SK-N-MC (cell line): ENCODE results near the gene ACVR1.

Experiments
- EZH2 ChIP-seq: fragments of 200-600 bp; sonication (generic); IDR thresholded peaks from one replicate; pipeline ENCODE4 v1.6.1; 2017; ENCODE audit warnings: antibody characterized with exemption
- FOXP2 ChIP-seq: optimal IDR thresholded peaks from 2 replicates; pipeline ENCODE3; 2011; ENCODE audit warnings: mild to moderate bottlenecking, moderate library complexity; ENCODE audit not compliant: insufficient read depth; ENCODE audit errors: extremely low read length, control extremely low read depth
- POLR2AphosphoS5 ChIP-seq: IDR thresholded peaks from 2 replicates; pipeline ENCODE4 v1.6.1; 2012; ENCODE audit warnings: mild to moderate bottlenecking, low read depth, low read length, borderline replicate concordance

DNA sequence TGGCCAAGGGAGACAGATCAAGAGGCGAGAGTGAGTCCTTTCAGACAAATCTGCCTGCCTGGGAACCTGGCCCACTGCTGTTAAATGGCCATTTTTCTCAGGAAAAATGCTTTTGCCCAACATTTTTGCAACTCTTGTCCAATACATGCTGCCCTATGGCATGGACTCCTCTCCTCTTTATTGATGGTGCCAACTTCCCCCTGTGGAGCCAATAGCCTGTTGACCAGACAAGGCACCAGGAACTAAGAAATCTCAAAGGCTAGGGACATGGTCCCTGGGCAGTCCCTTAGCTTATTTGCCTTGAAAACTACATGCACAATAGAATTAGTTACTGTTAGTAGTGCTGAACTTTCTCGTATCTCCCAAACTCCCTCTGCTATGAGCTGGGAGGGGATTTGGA lies 155.6 kb downstream of the ACVR1 start:
- TF ChIP-seq EZH2 (no peak), POLR2AphosphoS5 (no peak), FOXP2 (no peak)
